GM19239 (cell line): ENCODE measurements around the gene BOD1L2.

Experiments
- DNase-seq: peaks from one replicate; pipeline ENCODE4 v3.0.0; 2011; ENCODE audit warnings: low spot score; ENCODE audit not compliant: insufficient read length
- FAIRE-seq: peaks from 2 replicates; lab custom pipeline; 2011; peaks lifted over from hg19 to GRCh38; lab: Jason Lieb, UNC

BOD1L2 gene

GRCh38 chr18:57149531-57149930 is 2.6 kb downstream of the BOD1L2 start:
- DNase-seq (no peak), FAIRE-seq (no peak)

- DNase-seq: no peak
- no peak for FAIRE-seq
These were observed 3.2 kb downstream of the BOD1L2 start for GRCh38 chr18:57150081-57150480.

- no peak for DNase-seq
- FAIRE-seq: no peak
These were observed 3.9 kb downstream of the BOD1L2 start for GRCh38 chr18:57150828-57151227.

GRCh38 chr18:57154191-57154830 is 7.4 kb downstream of the BOD1L2 start:
- FAIRE-seq (no peak), DNase-seq (no peak)

- no peak for DNase-seq
- no peak for FAIRE-seq
These were observed 17.5 kb downstream of the BOD1L2 start for GRCh38 chr18:57164401-57164800.

GRCh38 chr18:57167617-57168308 is 20.9 kb downstream of the BOD1L2 start:
- FAIRE-seq (no peak), DNase-seq (no peak)

GRCh38 chr18:57171026-57171425 is 24.1 kb downstream of the BOD1L2 start:
- DNase-seq: no peak
- FAIRE-seq: no peak

- DNase-seq (no peak), FAIRE-seq (no peak)
These were observed 28.6 kb downstream of the BOD1L2 start for GRCh38 chr18:57175532-57175931.

- DNase-seq (no peak), FAIRE-seq (no peak)
These were observed 38.5 kb downstream of the BOD1L2 start for GRCh38 chr18:57185434-57185833.

- DNase-seq: no peak
- no peak for FAIRE-seq
These were observed 42.1 kb downstream of the BOD1L2 start for GRCh38 chr18:57188851-57189557.

- DNase-seq (no peak), FAIRE-seq (no peak)
These were observed 43.1 kb downstream of the BOD1L2 start for GRCh38 chr18:57190026-57190425.

GRCh38 chr18:57194070-57194469 is 47.2 kb downstream of the BOD1L2 start:
- FAIRE-seq (no peak), DNase-seq (no peak)

- no peak for FAIRE-seq
- no peak for DNase-seq
These were observed 47.7 kb downstream of the BOD1L2 start for GRCh38 chr18:57194622-57195021.

GRCh38 chr18:57195341-57195740 is 48.5 kb downstream of the BOD1L2 start:
- FAIRE-seq: no peak
- DNase-seq: no peak

GRCh38 chr18:57197261-57197660 is 50.4 kb downstream of the BOD1L2 start:
- DNase-seq: no peak
- no peak for FAIRE-seq

GRCh38 chr18:57198073-57198472 is 51.2 kb downstream of the BOD1L2 start:
- DNase-seq: no peak
- FAIRE-seq: no peak
